KMS-11 (cell line): ENCODE results near the gene SLC24A4.
A peak's percentile ranks its signal among the peaks of the same experiment; 100 is the strongest.

Experiments
- H2AFZ ChIP-seq: fragments of 200-600 bp; sonication (generic); 2 replicates; pipeline ENCODE4 v1.6.1; 2016; ENCODE audit warnings: antibody characterized with exemption, mixed run types, low read depth
- H3K27ac ChIP-seq: fragments of 200-600 bp; sonication (generic); 2 replicates; pipeline ENCODE4 v1.6.1; 2016; ENCODE audit warnings: mild to moderate bottlenecking, mixed run types
- H3K27me3 ChIP-seq: fragments of 200-600 bp; sonication (generic); 2 replicates; pipeline ENCODE4 v1.6.1; 2017; ENCODE audit warnings: mild to moderate bottlenecking, low read depth, mixed run types, moderate library complexity; ENCODE audit not compliant: insufficient read depth
- H3K36me3 ChIP-seq: fragments of 200-600 bp; sonication (generic); 2 replicates; pipeline ENCODE4 v1.6.1; 2017; ENCODE audit warnings: mild to moderate bottlenecking, mixed run types; ENCODE audit not compliant: insufficient read depth
- H3K4me1 ChIP-seq: fragments of 200-600 bp; sonication (generic); 2 replicates; pipeline ENCODE4 v1.6.1; 2016; ENCODE audit warnings: mild to moderate bottlenecking, low read depth, mixed run types; ENCODE audit not compliant: poor library complexity, severe bottlenecking
- H3K4me2 ChIP-seq: fragments of 200-600 bp; sonication (generic); 2 replicates; pipeline ENCODE4 v1.7.0; 2016; ENCODE audit warnings: mild to moderate bottlenecking, mixed run types
- H3K4me3 ChIP-seq: fragments of 200-600 bp; sonication (generic); IDR thresholded peaks from 2 replicates; pipeline ENCODE4 v1.6.1; 2017; ENCODE audit warnings: low read depth, low read length, mixed read lengths; ENCODE audit not compliant: insufficient read depth
- H3K79me2 ChIP-seq: fragments of 200-600 bp; sonication (generic); 2 replicates; pipeline ENCODE4 v1.6.1; 2016; ENCODE audit warnings: low read depth, mixed run types; ENCODE audit not compliant: insufficient read depth
- H3K9ac ChIP-seq: fragments of 200-600 bp; sonication (generic); 2 replicates; pipeline ENCODE4 v1.6.1; 2016; ENCODE audit warnings: mild to moderate bottlenecking, mixed run types
- H4K20me1 ChIP-seq: fragments of 200-600 bp; sonication (generic); 2 replicates; pipeline ENCODE4 v1.6.1; 2016; ENCODE audit warnings: mild to moderate bottlenecking, mixed run types; ENCODE audit not compliant: insufficient read depth
- TF ChIP-seq, protein P1 (sequence below): fragments of 200-600 bp; sonication (generic); conservative IDR thresholded peaks from 2 replicates; pipeline ENCODE4 v1.6.1; 2017; ENCODE audit warnings: low read depth, mild to moderate bottlenecking, antibody characterized with exemption, low read length, moderate library complexity, mixed read lengths

SLC24A4 gene

DNA sequence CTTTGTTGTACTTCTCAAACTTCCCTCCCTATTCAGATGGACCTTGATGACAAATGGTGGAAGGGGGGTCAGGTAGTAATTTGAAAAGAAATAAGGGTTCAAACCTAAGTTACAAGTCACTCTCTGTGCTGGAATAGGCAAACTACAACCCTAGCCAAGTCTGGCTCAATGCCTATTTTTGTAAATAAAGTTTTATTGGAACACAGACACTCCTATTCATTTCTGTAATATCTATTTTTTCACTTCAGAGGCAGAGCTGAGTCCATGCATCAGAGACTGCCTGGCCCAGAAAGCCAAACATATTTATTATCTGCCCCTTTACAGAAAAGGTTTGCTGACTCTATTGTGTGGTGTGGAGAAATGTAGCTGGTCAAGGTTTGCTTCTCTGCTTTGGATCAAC is 112.2 kb downstream of the SLC24A4 start:
- Histone ChIP-seq H2AFZ (no peak overlapping the region), H3K27ac (no peak overlapping the region), H3K36me3 (no peaks in the 10 kb centered on the region), H3K9ac (no peak overlapping the region), H3K4me3 (no peak overlapping the region), H3K4me2 (no peak overlapping the region), H3K79me2 (no peaks in the 10 kb centered on the region), H3K27me3 (no peaks in the 10 kb centered on the region), H3K4me1 (peaks cover 33% of the 10 kb centered on the region), H4K20me1 (no peaks in the 10 kb centered on the region)
- TF ChIP-seq, protein P1, sequence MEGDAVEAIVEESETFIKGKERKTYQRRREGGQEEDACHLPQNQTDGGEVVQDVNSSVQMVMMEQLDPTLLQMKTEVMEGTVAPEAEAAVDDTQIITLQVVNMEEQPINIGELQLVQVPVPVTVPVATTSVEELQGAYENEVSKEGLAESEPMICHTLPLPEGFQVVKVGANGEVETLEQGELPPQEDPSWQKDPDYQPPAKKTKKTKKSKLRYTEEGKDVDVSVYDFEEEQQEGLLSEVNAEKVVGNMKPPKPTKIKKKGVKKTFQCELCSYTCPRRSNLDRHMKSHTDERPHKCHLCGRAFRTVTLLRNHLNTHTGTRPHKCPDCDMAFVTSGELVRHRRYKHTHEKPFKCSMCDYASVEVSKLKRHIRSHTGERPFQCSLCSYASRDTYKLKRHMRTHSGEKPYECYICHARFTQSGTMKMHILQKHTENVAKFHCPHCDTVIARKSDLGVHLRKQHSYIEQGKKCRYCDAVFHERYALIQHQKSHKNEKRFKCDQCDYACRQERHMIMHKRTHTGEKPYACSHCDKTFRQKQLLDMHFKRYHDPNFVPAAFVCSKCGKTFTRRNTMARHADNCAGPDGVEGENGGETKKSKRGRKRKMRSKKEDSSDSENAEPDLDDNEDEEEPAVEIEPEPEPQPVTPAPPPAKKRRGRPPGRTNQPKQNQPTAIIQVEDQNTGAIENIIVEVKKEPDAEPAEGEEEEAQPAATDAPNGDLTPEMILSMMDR: no peak

DNA sequence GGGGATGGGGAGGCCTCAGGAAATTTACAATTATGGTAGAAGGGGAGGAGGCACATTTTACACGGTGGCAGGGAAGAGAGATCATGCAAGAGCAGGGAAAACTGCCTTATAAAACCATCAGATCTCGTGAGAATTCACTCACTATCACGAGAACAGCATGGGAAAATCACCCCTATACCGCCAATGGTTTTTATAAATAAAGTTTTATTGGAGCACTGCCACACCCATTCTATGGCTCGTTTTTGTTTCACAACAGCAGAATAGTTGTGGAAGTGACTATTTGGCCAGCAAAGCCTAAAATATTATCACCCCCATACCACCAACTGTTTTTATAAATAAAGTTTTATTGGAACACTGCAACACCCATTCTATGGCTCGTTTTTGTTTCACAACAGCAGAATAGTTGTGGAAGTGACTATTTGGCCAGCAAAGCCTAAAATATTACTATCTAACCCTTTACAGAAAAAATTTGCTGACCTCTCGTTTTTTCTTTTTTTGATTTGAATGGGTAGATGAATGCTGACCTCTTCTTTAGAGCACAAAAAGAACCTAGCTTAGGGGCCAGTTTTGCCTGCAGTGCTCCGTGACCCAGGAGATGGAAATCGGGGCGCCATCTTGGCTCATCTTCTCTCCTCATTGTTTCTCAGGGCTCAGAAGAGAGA is 113.3 kb downstream of the SLC24A4 start:
- Histone ChIP-seq H3K4me1 (peaks cover 33% of the 10 kb centered on the region), H3K27ac (no peak overlapping the region), H2AFZ (no peak overlapping the region), H3K4me2 (no peak overlapping the region; the same call in 1 of the 2 replicates), H3K4me3 (no peak overlapping the region), H3K9ac (no peak overlapping the region), H4K20me1 (no peaks in the 10 kb centered on the region), H3K79me2 (no peaks in the 10 kb centered on the region), H3K36me3 (no peaks in the 10 kb centered on the region), H3K27me3 (no peaks in the 10 kb centered on the region)
- TF ChIP-seq, protein P1: no peak

DNA sequence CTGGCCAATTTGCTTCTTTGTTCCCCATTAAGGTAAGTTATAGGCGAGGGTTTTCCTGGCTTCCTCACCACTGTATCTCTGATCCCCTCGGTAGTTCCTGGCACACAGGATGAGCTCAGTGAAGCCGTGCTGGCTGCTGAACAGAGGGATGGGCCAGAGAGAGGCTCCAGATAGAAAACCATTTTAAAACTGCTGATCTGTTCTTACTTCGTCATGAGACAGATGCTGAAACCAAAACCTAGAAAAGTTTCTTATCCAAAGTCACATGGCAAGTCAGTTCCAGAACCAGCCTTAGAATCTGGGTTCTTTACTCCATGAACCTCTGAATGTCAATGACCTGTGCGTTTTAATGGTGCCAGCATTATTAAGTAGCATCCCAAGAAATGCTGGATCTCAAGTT is 114.3 kb downstream of the SLC24A4 start:
- Histone ChIP-seq H2AFZ (peak overlapping the region; percentile 66), H3K4me2 (peak overlapping the region; percentile 60), H3K36me3 (no peaks in the 10 kb centered on the region), H3K79me2 (no peaks in the 10 kb centered on the region), H3K9ac (no peak overlapping the region; the same call in 1 of the 2 replicates), H3K4me3 (no peak overlapping the region), H4K20me1 (no peaks in the 10 kb centered on the region), H3K27me3 (no peaks in the 10 kb centered on the region), H3K4me1 (peaks cover 37% of the 10 kb centered on the region), H3K27ac (peak overlapping the region; percentile 20; the same call in 1 of the 2 replicates)
- TF ChIP-seq, protein P1: no peak

DNA sequence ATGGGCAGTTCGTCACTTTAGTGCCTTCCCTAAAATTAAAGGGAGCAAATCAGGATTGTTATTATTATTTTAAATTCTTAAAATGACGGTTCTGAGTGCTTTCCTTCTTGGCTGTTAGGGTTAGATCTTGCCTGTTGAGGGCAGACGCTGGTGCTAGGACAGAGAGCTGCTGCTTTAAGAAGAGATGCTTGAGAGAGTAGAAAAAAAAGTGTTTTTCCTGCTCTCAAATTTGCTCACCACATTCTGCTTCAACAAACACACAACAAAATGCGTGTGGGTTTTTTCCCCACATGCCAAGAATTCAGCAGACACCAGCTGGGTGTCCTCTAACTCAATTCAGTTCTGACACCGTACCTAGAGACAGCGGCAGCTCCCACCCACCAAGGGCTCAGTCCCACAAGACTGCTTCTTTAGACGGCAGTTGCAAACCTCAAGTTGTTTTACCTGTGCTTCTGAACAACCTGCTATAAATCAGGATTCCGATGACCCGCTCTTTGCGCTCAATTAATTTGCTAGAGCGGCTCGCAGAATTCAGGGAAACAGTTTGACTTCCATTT is 114.8 kb downstream of the SLC24A4 start:
- no peak overlapping the region; the same call in 1 of the 2 replicates for H3K9ac ChIP-seq

More for the DNA sequence above, 114.8 kb downstream of the SLC24A4 start:
- Histone ChIP-seq H3K4me2 (peak overlapping the region; percentile 60), H4K20me1 (no peaks in the 10 kb centered on the region), H3K79me2 (no peaks in the 10 kb centered on the region), H3K27me3 (no peaks in the 10 kb centered on the region), H3K4me1 (peaks cover 37% of the 10 kb centered on the region), H3K36me3 (no peaks in the 10 kb centered on the region), H2AFZ (peak overlapping the region; percentile 66; the same call in 1 of the 2 replicates), H3K4me3 (no peak overlapping the region), H3K27ac (peak overlapping the region; percentile 20; the same call in 1 of the 2 replicates)
- TF ChIP-seq, protein P1: no peak
